ENCODE data around the gene CD177.

Gene CD177

DNA sequence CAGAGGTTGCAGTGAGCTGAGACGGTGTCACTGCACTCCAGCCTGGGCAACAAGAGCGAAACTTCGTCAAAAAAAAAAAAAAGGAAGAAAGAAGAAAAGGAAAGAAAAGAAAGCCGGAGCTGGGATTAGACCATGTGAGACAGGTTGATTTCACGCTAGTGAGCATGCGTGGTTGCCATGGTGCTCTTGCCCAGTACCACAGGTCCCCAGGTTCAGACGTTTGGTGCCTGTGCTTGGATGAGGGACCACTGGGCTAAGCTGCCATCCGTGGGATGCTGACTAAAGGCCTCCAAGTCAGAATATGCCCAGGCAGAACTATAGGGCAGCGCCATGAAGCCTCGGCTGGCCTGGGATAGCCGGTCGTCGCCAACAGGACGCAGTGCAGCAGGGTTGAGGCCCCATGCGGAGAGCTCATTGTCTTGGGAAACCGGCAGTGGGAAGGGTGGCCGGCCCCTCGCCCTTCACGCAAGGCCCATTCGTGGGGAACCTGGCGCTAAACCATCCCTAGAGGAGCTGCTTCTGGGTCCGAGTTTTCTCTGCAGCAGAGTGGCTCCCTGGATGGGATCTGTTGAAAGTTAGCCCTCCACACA is 54.0 kb downstream of the CD177 start:
- Histone ChIP-seq H3K9me3 (ENCODE audit: insufficient read depth, low read length) (no peaks in the 10 kb centered on the region), H3F3A (ENCODE audit: insufficient read depth) (no peaks in the 10 kb centered on the region), H2AFZ (ENCODE audit: low read depth, low read length, severe bottlenecking) (no peak overlapping the region), H3K36me3 (ENCODE audit: low read length) (no peaks in the 10 kb centered on the region), H3K4me3 (ENCODE audit: insufficient read depth, low read length, poor library complexity, severe bottlenecking) (no peak overlapping the region), H3K9me2 (replicated peaks; ENCODE audit: insufficient read depth, low read length) (no peaks in the 10 kb centered on the region), H3K27ac (ENCODE audit: low read depth, low read length) (no peak overlapping the region), H3K9ac (ENCODE audit: low read length) (no peak overlapping the region), H4K20me1 (ENCODE audit: low read depth, low read length) (no peaks in the 10 kb centered on the region), H3K4me2 (ENCODE audit: low read depth, low read length, poor library complexity, severe bottlenecking) (no peak overlapping the region), H3K27me3 (ENCODE audit: low read length) (no peaks in the 10 kb centered on the region), H3K79me2 (ENCODE audit: insufficient read depth, low read length) (no peaks in the 10 kb centered on the region)
- no peak for TF ChIP-seq EZH2phosphoT487 (conservative IDR thresholded peaks at IDR 0.05; ENCODE audit: low read length)
- TF ChIP-seq, protein P1, sequence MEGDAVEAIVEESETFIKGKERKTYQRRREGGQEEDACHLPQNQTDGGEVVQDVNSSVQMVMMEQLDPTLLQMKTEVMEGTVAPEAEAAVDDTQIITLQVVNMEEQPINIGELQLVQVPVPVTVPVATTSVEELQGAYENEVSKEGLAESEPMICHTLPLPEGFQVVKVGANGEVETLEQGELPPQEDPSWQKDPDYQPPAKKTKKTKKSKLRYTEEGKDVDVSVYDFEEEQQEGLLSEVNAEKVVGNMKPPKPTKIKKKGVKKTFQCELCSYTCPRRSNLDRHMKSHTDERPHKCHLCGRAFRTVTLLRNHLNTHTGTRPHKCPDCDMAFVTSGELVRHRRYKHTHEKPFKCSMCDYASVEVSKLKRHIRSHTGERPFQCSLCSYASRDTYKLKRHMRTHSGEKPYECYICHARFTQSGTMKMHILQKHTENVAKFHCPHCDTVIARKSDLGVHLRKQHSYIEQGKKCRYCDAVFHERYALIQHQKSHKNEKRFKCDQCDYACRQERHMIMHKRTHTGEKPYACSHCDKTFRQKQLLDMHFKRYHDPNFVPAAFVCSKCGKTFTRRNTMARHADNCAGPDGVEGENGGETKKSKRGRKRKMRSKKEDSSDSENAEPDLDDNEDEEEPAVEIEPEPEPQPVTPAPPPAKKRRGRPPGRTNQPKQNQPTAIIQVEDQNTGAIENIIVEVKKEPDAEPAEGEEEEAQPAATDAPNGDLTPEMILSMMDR (IDR thresholded peaks at IDR 0.05; ENCODE audit: insufficient read depth, low read length, poor library complexity, severe bottlenecking): no peak

DNA sequence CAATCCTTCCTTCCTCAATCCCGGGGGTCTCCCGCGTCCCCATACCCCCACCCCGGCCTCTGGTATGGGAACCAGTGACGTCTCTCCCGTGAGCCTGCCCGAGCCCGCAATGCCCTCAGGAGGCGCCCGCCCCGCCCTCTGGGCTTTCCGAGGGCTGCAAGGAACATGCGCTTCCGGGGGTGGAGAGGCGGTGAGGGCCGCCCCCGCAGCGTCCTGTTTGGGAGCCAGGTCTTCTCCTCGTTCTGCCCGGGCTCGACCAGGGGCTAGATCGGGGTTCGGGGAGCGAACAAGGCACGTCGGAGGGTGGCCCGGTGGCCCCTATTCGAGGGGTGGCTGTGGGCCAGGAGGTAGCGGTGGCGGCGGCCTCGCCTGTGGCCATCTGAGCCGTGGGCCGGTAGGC is 54.6 kb downstream of the CD177 start:
- H3K9me2 ChIP-seq (replicated peaks; ENCODE audit: insufficient read depth, low read length): no peaks in the 10 kb centered on the region
- H4K20me1 ChIP-seq (ENCODE audit: low read depth, low read length): no peaks in the 10 kb centered on the region
- no peak for TF ChIP-seq EZH2phosphoT487 (conservative IDR thresholded peaks at IDR 0.05; ENCODE audit: low read length)
- TF ChIP-seq, protein P1 (IDR thresholded peaks at IDR 0.05; ENCODE audit: insufficient read depth, low read length, poor library complexity, severe bottlenecking): no peak
- H3K4me2 ChIP-seq (ENCODE audit: low read depth, low read length, poor library complexity, severe bottlenecking): no peak overlapping the region
- H3K27ac ChIP-seq (ENCODE audit: low read depth, low read length): no peak overlapping the region
- H3K4me3 ChIP-seq (ENCODE audit: insufficient read depth, low read length, poor library complexity, severe bottlenecking): no peak overlapping the region
- no peaks in the 10 kb centered on the region for H3K36me3 ChIP-seq (ENCODE audit: low read length)
- H2AFZ ChIP-seq (ENCODE audit: low read depth, low read length, severe bottlenecking): no peak overlapping the region
- H3K9ac ChIP-seq (ENCODE audit: low read length): no peak overlapping the region
- no peaks in the 10 kb centered on the region for H3K27me3 ChIP-seq (ENCODE audit: low read length)
- no peaks in the 10 kb centered on the region for H3K9me3 ChIP-seq (ENCODE audit: insufficient read depth, low read length)
- H3K79me2 ChIP-seq (ENCODE audit: insufficient read depth, low read length): no peaks in the 10 kb centered on the region
- H3F3A ChIP-seq (ENCODE audit: insufficient read depth): no peaks in the 10 kb centered on the region

DNA sequence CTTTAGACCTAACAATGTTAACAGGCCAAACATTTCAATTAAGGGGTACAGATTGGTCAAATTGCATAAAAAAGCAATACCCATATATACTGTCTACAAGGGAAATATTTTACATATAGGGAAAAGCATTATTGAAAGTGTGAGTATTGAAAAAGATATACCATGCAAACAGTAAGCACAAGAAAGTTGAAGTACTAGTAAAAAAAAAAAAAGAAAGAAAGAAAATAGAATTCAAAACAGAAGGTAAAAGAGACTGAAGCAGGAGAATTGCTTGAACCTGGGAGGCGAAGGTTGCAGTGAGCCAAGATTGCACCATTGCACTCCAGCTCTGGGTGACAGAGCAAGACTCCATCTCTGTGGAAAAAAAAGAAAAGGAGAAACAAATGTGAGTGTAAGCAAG is 55.9 kb downstream of the CD177 start:
- Histone ChIP-seq H3K9me3 (ENCODE audit: insufficient read depth, low read length) (no peaks in the 10 kb centered on the region), H3K36me3 (ENCODE audit: low read length) (no peaks in the 10 kb centered on the region), H3K27me3 (ENCODE audit: low read length) (no peaks in the 10 kb centered on the region), H3K9me2 (replicated peaks; ENCODE audit: insufficient read depth, low read length) (no peaks in the 10 kb centered on the region), H3K27ac (ENCODE audit: low read depth, low read length) (no peak overlapping the region), H2AFZ (ENCODE audit: low read depth, low read length, severe bottlenecking) (no peak overlapping the region), H3K79me2 (ENCODE audit: insufficient read depth, low read length) (no peaks in the 10 kb centered on the region), H3K4me3 (ENCODE audit: insufficient read depth, low read length, poor library complexity, severe bottlenecking) (no peak overlapping the region), H3K4me2 (ENCODE audit: low read depth, low read length, poor library complexity, severe bottlenecking) (no peak overlapping the region), H3F3A (ENCODE audit: insufficient read depth) (no peaks in the 10 kb centered on the region), H3K9ac (ENCODE audit: low read length) (no peak overlapping the region), H4K20me1 (ENCODE audit: low read depth, low read length) (no peaks in the 10 kb centered on the region)
- TF ChIP-seq, protein P1 (IDR thresholded peaks at IDR 0.05; ENCODE audit: insufficient read depth, low read length, poor library complexity, severe bottlenecking): no peak
- TF ChIP-seq EZH2phosphoT487 (conservative IDR thresholded peaks at IDR 0.05; ENCODE audit: low read length): no peak
